ENCODE measurements around the gene RGS9BP.
"Not testable (repeated sequence)": the region's sequence is repeated elsewhere in the genome, so short reads cannot be mapped to it uniquely, and the experiment has no call there.

The RGS9BP gene

GRCh38 chr19:32700129-32700528 is 24.5 kb downstream of the RGS9BP start:
- not testable (repeated sequence) for DNase-seq

GRCh38 chr19:32702010-32702409 is 26.4 kb downstream of the RGS9BP start:
- DNase-seq: no peak

GRCh38 chr19:32704006-32704405 is 28.4 kb downstream of the RGS9BP start:
- DNase-seq: not testable (repeated sequence)

- peak; percentile 41 for DNase-seq
Measured at GRCh38 chr19:32708457-32708856, 32.8 kb downstream of the RGS9BP start.

GRCh38 chr19:32709032-32709431 is 33.4 kb downstream of the RGS9BP start:
- DNase-seq: no peak

- no peak for DNase-seq
Measured at GRCh38 chr19:32711747-32712146, 36.1 kb downstream of the RGS9BP start.

- DNase-seq: not testable (repeated sequence)
Measured at GRCh38 chr19:32716203-32716602, 40.6 kb downstream of the RGS9BP start.

- no peak for DNase-seq
Measured at GRCh38 chr19:32717496-32717895, 41.8 kb downstream of the RGS9BP start.

- no peak for DNase-seq
Measured at GRCh38 chr19:32718286-32718685, 42.6 kb downstream of the RGS9BP start.

GRCh38 chr19:32719611-32720059 is 44.0 kb downstream of the RGS9BP start, which contains the start of gene TDRD12:
Gene TDRD12 (plus strand): TSS chr19:32719767. CDS start chr19:32720073, 306 bp downstream.
- DNase-seq: peak; percentile 29

GRCh38 chr19:32720216-32720935 is 44.7 kb downstream of the RGS9BP start:
- no peak for DNase-seq

GRCh38 chr19:32720936-32721250 is 45.2 kb downstream of the RGS9BP start:
- DNase-seq: no peak
